Panc1 (cell line): ENCODE results near the gene NDE1.
"Not testable (repeated sequence)": the region's sequence is repeated elsewhere in the genome, so short reads cannot be mapped to it uniquely, and the experiment has no call there.

Source experiments
- POLR2AphosphoS5 ChIP-seq: IDR thresholded peaks from 2 replicates; pipeline ENCODE4 v1.6.1; 2012; ENCODE audit warnings: mild to moderate bottlenecking, low read depth, low read length, moderate library complexity
- REST ChIP-seq, 2 experiments: IDR thresholded peaks; 2 replicates each; pipeline ENCODE4 v1.6.1; 2011 to 2012; ENCODE audit warnings: low read depth in 2 of 2, control low read depth in 1 of 2, low read length in 1 of 2, mild to moderate bottlenecking in 1 of 2, moderate library complexity in 1 of 2; ENCODE audit not compliant: insufficient read depth in 1 of 2
- SIN3A ChIP-seq: IDR thresholded peaks from 2 replicates; pipeline ENCODE4 v1.6.1; 2012; ENCODE audit warnings: low read depth, mild to moderate bottlenecking, low read length, moderate library complexity, borderline replicate concordance; ENCODE audit not compliant: insufficient read depth
- TCF7L2 ChIP-seq: IDR thresholded peaks from 2 replicates; pipeline ENCODE4 v1.6.1; 2011; ENCODE audit warnings: mild to moderate bottlenecking, low read depth, low read length, inconsistent platforms
- TF ChIP-seq, protein P1 (sequence below): fragments of 450-650 bp; IDR thresholded peaks from 2 replicates; pipeline ENCODE4 v1.5.1; 2017; ENCODE audit warnings: mild to moderate bottlenecking

- TF ChIP-seq, protein P1, sequence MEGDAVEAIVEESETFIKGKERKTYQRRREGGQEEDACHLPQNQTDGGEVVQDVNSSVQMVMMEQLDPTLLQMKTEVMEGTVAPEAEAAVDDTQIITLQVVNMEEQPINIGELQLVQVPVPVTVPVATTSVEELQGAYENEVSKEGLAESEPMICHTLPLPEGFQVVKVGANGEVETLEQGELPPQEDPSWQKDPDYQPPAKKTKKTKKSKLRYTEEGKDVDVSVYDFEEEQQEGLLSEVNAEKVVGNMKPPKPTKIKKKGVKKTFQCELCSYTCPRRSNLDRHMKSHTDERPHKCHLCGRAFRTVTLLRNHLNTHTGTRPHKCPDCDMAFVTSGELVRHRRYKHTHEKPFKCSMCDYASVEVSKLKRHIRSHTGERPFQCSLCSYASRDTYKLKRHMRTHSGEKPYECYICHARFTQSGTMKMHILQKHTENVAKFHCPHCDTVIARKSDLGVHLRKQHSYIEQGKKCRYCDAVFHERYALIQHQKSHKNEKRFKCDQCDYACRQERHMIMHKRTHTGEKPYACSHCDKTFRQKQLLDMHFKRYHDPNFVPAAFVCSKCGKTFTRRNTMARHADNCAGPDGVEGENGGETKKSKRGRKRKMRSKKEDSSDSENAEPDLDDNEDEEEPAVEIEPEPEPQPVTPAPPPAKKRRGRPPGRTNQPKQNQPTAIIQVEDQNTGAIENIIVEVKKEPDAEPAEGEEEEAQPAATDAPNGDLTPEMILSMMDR: not testable (repeated sequence)
- not testable (repeated sequence) for TF ChIP-seq SIN3A; POLR2AphosphoS5; REST (IDR thresholded peaks at IDR 0.05; ENCODE audit: insufficient read depth in 1 of 2, low read depth in 2 of 2, low read length in 1 of 2); TCF7L2
These were observed 42.8 kb upstream of the NDE1 start for GRCh38 chr16:15607221-15607699.
